Ovary (tissue), 9 donors: Measurements from ENCODE around the gene CYTH1. TPM values are rescaled to one million over a fixed set of nuclear protein-coding genes. Genes with fewer than 3 reads are reported as not detected.
"Not testable (repeated sequence)": the region's sequence is repeated elsewhere in the genome, so short reads cannot be mapped to it uniquely, and the experiment has no call there.

ENCODE experiments used
- DNase-seq, 5 donors: peaks; one replicate each; pipeline ENCODE4 v3.0.0-alpha.2; 2019 to 2020
- H3K27ac ChIP-seq, 2 donors: fragments of 200-600 bp; one replicate each; pipeline versions ENCODE4 v1.5.1 to v1.8.0; 2019 to 2022
- H3K27me3 ChIP-seq: fragments of 200-600 bp; one replicate; pipeline ENCODE4 v1.8.0; 2022
- H3K36me3 ChIP-seq: fragments of 200-600 bp; sonication (generic); one replicate; pipeline ENCODE4 v1.5.1; 2019
- H3K4me1 ChIP-seq: one replicate; pipeline ENCODE4 v1.8.1; 2013; ENCODE audit warnings: mild to moderate bottlenecking, moderate library complexity; ENCODE audit not compliant: insufficient read depth
- H3K4me3 ChIP-seq: fragments of 200-600 bp; sonication (generic); one replicate; pipeline ENCODE4 v1.5.1; 2017
- H3K9me3 ChIP-seq, 2 donors: fragments of 200-600 bp in 1 of 2; sonication (generic) in 1 of 2; one replicate each; pipeline versions ENCODE4 v1.5.1 to v1.8.1; 2013 to 2019; ENCODE audit warnings: mild to moderate bottlenecking in 1 of 2, moderate library complexity in 1 of 2
- CTCF ChIP-seq, 3 donors: fragments of 450-650 bp in 2 of 3; fragments of 200-600 bp in 1 of 3; IDR thresholded peaks; one replicate each; pipeline versions ENCODE4 v1.5.1 to v1.8.0; 2016 to 2022; ENCODE audit warnings: antibody characterized with exemption in 3 of 3, mild to moderate bottlenecking in 1 of 3
- EP300 ChIP-seq: sonication (generic); formaldehyde crosslinking; IDR thresholded peaks from one replicate; pipeline ENCODE4 v1.6.1; 2017; ENCODE audit warnings: antibody characterized with exemption
- POLR2A ChIP-seq: fragments of 450-650 bp; IDR thresholded peaks from one replicate; pipeline ENCODE4 v1.6.1; 2017; ENCODE audit warnings: antibody characterized with exemption, mild to moderate bottlenecking, moderate library complexity
- WGBS, 3 donors: extraction: QIAGEN DNeasy Blood & Tissue Kit in 1 of 3; methylation state at CpG; one replicate each; pipeline versions ENCODE4 v1.1.5 to v1.1.7; 2013 to 2017; 5-methylcytosine and 5-hydroxymethylcytosine counted together
- intact Hi-C, 4 donors: fragments of 100-400 bp; cut with DNase I; formaldehyde crosslinking; loops; one replicate each; pipeline versions ENCODE4 v1.11.0 to v1.15.1; 2022 to 2023
- polyA plus RNA-seq, 2 donors: library from polyadenylated mRNA; stranded (reverse); fragments of 200-250 nt in 1 of 2; fragments of 350-450 nt in 1 of 2; fragmentation: Illumina TruSeq in 1 of 2; extraction: RNeasy Lipid Tissue Mini Kit (QIAGEN cat#74804) in 1 of 2; gene quantifications; one replicate each; pipeline ENCODE4 v1.2.3, GENCODE V29; 2013 to 2014
- total RNA-seq, 7 donors: library from RNA; depleted of rRNA in 2 of 7; stranded (reverse); fragments of >200 nt in 2 of 7; fragmentation: NEBNext Ultra II Directional in 3 of 7; extraction: Animal tissue kit (Norgen Biotek cat#: 25700) in 3 of 7; gene quantifications; one replicate each; pipeline versions ENCODE4 v1.1.0 to v1.2.4, GENCODE V29; 2016 to 2023
- donor health status: DM: no; HTN: no; CAD: no; lungs with moderate emphysema.
- donor health status: DM: no; HTN: no; CAD: no.
- donor health status: Bipolar disorder and iron deficiency.
- donor health status: DM: yes; HTN: yes; CAD: no.
- donor health status: DM: no; HTN: no; CAD: no.
- donor health status: DM: yes; HTN: yes; CAD: no.

CYTH1 gene
- total and polyA plus RNA-seq, 9 donors: 15.1 to 35.3 (median 24.4) TPM

DNA sequence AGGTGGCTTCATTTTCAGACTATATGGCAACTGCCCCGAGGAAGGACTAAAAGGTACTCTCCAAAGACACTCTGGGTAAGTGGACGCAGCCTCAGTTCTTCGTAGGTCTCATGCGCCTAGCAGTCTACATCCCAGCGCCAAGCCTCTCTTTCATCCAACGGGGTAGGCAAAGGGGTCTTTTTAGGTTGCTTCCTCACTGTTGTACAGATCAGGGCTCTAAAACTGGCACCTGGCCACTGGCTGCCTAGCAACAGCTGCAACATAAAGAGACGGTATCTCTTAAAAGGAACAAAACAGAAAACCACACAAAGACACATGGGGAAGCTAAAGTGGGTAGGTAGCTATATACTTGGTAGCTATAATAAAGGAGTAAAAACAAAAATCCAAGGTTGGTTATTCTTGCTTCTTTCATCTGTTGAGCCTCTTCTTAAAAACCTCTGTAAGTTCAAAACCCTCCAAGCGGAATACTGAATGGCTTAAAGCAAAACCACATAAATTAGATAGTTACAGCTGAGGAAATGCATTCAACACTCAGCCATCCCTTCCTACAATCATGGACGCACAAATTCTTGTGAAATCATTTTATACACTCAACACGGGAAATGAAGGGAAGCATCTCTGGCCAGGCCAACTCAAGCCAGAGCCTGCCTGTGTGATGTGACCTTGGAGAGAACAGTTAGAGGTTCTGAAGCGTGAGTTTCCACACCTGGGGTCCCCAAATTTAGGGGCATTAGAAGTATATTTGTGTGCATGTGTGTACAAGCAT lies 22.7 kb downstream of the CYTH1 start:
- Histone ChIP-seq H3K9me3 (no peaks in the 10 kb centered on the region), H3K27ac (no peak overlapping the region), H3K36me3 (no peaks in the 10 kb centered on the region), H3K4me1 (peaks cover 12% of the 10 kb centered on the region), H3K4me3 (no peak overlapping the region), H3K27me3 (no peaks in the 10 kb centered on the region)
- 38 to 49% (median 47%) methylated on average over 11 of the region's 11 CpGs for WGBS, 3 donors
- DNase-seq: peak; percentile 52 to 83 (median 70)
- intact Hi-C loops: no loop called here
- TF ChIP-seq EP300 (no peak), CTCF (IDR thresholded peaks at IDR 0.05) (no peak), POLR2A (no peak)

GRCh38 chr17:78753316-78754250 lies 28.5 kb downstream of the CYTH1 start:
- no peaks in the 10 kb centered on the region for H3K27me3 ChIP-seq
- DNase-seq: no peak
- H3K9me3 ChIP-seq: no peaks in the 10 kb centered on the region
- intact Hi-C loops: no loop called here
- no peak overlapping the region for H3K4me3 ChIP-seq
- H3K4me1 ChIP-seq: no peaks in the 10 kb centered on the region
- no peak overlapping the region for H3K27ac ChIP-seq
- 83 to 87% (median 84%) methylated on average over 13 of the region's 13 CpGs for WGBS, 3 donors
- H3K36me3 ChIP-seq: no peaks in the 10 kb centered on the region
- no peak for TF ChIP-seq CTCF (IDR thresholded peaks at IDR 0.05)
- TF ChIP-seq POLR2A: no peak
- TF ChIP-seq EP300: no peak

GRCh38 chr17:78751447-78752161 lies 30.5 kb downstream of the CYTH1 start:
- 91 to 94% (median 92%) methylated on average over 14 of the region's 14 CpGs for WGBS, 3 donors
- no peak overlapping the region for H3K27ac ChIP-seq

DNA sequence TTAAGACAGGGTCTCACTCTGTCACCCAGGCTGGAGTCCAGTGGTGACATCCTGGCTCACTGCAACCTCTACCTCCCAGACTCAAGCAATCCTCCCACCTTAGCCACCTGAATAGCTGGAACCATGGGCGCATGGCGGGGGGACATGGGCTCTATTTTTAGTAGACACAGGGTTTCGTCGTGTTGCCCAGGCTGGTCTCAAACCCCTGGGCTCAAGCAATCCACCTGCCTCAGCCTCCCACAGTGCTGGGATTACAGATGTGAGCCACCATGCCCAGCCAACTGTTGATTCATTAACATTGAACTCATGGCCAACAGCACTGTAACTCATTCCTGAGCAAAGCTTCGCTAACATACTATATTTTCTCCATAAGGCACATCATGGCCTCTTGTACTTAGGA lies 31.1 kb downstream of the CYTH1 start:
- intact Hi-C loops, H3K36me3 ChIP-seq, H3K27me3 ChIP-seq, H3K9me3 ChIP-seq, H3K4me3 ChIP-seq, DNase-seq, H3K27ac ChIP-seq, H3K4me1 ChIP-seq: not testable (repeated sequence)
- WGBS, 3 donors: 88 to 97% (median 96%) methylated on average over 5 of the region's 5 CpGs

More at GRCh38 chr17:78751447-78752161, 30.5 kb downstream of the CYTH1 start:
- intact Hi-C loops: no loop called here
- H3K4me3 ChIP-seq: no peak overlapping the region
- peaks cover 4% of the 10 kb centered on the region for H3K4me1 ChIP-seq
- no peaks in the 10 kb centered on the region for H3K36me3 ChIP-seq
- no peak for TF ChIP-seq EP300
- TF ChIP-seq POLR2A: no peak
- H3K27me3 ChIP-seq: no peaks in the 10 kb centered on the region
- no peak for DNase-seq
- H3K9me3 ChIP-seq: no peaks in the 10 kb centered on the region

DNA sequence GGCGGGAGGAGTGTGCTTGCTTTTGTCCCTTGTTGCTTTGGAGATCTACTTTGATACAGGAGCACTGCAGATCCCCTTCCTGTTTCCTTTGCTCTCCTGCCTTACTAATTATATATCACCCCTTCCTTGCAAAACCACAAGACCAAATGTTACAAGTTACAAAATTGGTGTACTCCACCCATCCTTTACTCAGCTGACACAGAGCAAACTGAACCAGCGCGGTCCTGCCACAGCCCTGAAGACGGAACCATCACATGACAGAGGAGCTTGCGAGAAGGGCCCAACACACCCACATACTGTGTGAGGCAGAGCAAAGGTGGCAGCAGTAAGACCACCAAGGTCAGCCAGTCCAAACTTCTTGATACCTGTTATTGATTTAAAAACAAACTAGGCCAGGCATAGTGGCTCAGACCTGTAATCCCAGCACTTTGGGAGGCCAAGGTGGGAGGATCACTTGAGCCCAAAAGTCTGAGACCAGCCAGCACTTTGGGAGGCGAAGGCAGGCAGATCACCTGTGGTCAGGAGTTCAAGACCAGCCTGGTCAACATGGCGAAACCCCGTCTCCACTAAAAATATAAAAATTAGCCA lies 33.2 kb downstream of the CYTH1 start:
- no peaks in the 10 kb centered on the region for H3K27me3 ChIP-seq
- H3K4me1 ChIP-seq: peaks cover 10% of the 10 kb centered on the region
- intact Hi-C loops: no loop called here
- no peaks in the 10 kb centered on the region for H3K36me3 ChIP-seq
- DNase-seq: peak in 1 of 5 donors; percentile 38
- H3K9me3 ChIP-seq: no peaks in the 10 kb centered on the region
- 78 to 83% (median 83%) methylated on average over 8 of the region's 8 CpGs for WGBS, 3 donors
- no peak overlapping the region for H3K4me3 ChIP-seq
- TF ChIP-seq CTCF (IDR thresholded peaks at IDR 0.05): no peak
- TF ChIP-seq POLR2A: no peak
- no peak overlapping the region for H3K27ac ChIP-seq
